ENCODE results near the gene ING5.

Gene ING5

GRCh38 chr2:241736111-241736510 is 34.3 kb downstream of the ING5 start:
- no peak overlapping the region for H3K27ac ChIP-seq
- no peak for TF ChIP-seq CTCF (IDR thresholded peaks at IDR 0.05)
- H3K4me1 ChIP-seq (ENCODE audit: control insufficient read depth in 1 of 2, insufficient read depth in 1 of 2, low read depth in 1 of 2, low read length in 1 of 2): peaks cover 54 to 58% of the 10 kb centered on the region in 2 experiments
- no peaks in the 10 kb centered on the region for H3K9me3 ChIP-seq
- H3K4me3 ChIP-seq (ENCODE audit: low read depth in 1 of 2, low read length in 1 of 2): no peak overlapping the region
- no peaks in the 10 kb centered on the region for H3K27me3 ChIP-seq
- H3K36me3 ChIP-seq: no peaks in the 10 kb centered on the region

GRCh38 chr2:241738040-241738686 is 36.3 kb downstream of the ING5 start:
- Histone ChIP-seq H3K4me1 (ENCODE audit: control insufficient read depth in 1 of 2, insufficient read depth in 1 of 2, low read depth in 1 of 2, low read length in 1 of 2) (peaks cover 39 to 48% of the 10 kb centered on the region in 2 experiments), H3K4me3 (ENCODE audit: low read depth in 1 of 2, low read length in 1 of 2) (no peak overlapping the region), H3K36me3 (no peaks in the 10 kb centered on the region), H3K27me3 (no peaks in the 10 kb centered on the region), H3K9me3 (no peaks in the 10 kb centered on the region), H3K27ac (no peak overlapping the region)
- no peak for TF ChIP-seq CTCF (IDR thresholded peaks at IDR 0.05)

GRCh38 chr2:241739177-241739576 is 37.3 kb downstream of the ING5 start:
- H3K9me3 ChIP-seq: no peaks in the 10 kb centered on the region
- no peak overlapping the region for H3K27ac ChIP-seq
- TF ChIP-seq CTCF (IDR thresholded peaks at IDR 0.05): no peak
- H3K36me3 ChIP-seq: peaks cover 8% of the 10 kb centered on the region
- peaks cover 29 to 38% of the 10 kb centered on the region in 2 experiments for H3K4me1 ChIP-seq (ENCODE audit: control insufficient read depth in 1 of 2, insufficient read depth in 1 of 2, low read depth in 1 of 2, low read length in 1 of 2)
- H3K27me3 ChIP-seq: no peaks in the 10 kb centered on the region
- no peak overlapping the region for H3K4me3 ChIP-seq (ENCODE audit: low read depth in 1 of 2, low read length in 1 of 2)

- TF ChIP-seq CTCF (IDR thresholded peaks at IDR 0.05): no peak
- Histone ChIP-seq H3K27ac (peak overlapping the region; percentile 64), H3K4me1 (ENCODE audit: control insufficient read depth in 1 of 2, insufficient read depth in 1 of 2, low read depth in 1 of 2, low read length in 1 of 2) (peaks cover 29 to 37% of the 10 kb centered on the region in 2 experiments), H3K9me3 (no peaks in the 10 kb centered on the region), H3K4me3 (ENCODE audit: low read depth in 1 of 2, low read length in 1 of 2) (no peak overlapping the region), H3K36me3 (peaks cover 12% of the 10 kb centered on the region), H3K27me3 (no peaks in the 10 kb centered on the region)
These were observed 37.8 kb downstream of the ING5 start for GRCh38 chr2:241739651-241740050.

- Histone ChIP-seq H3K27ac (peak overlapping the region; percentile 64), H3K4me1 (ENCODE audit: control insufficient read depth in 1 of 2, insufficient read depth in 1 of 2, low read depth in 1 of 2, low read length in 1 of 2) (peaks cover 21 to 25% of the 10 kb centered on the region in 2 experiments), H3K27me3 (no peaks in the 10 kb centered on the region), H3K4me3 (ENCODE audit: low read depth in 1 of 2, low read length in 1 of 2) (peak overlapping the region in 1 of 2 experiments; percentile 30), H3K9me3 (no peaks in the 10 kb centered on the region), H3K36me3 (peaks cover 23% of the 10 kb centered on the region)
- TF ChIP-seq CTCF (IDR thresholded peaks at IDR 0.05): no peak
These were observed 39.2 kb downstream of the ING5 start for GRCh38 chr2:241741016-241741415.

All from neutrophil (primary cell).